NCI-H82 treated with DMSO at 0.1 percent for 48 hours (cell line): ENCODE measurements around the gene CSNK2B.

Experiments used
- DNase-seq: peaks from one replicate; lab custom pipeline; 2025; ENCODE audit not compliant: unreplicated experiment; lab: John Stamatoyannopoulos, UW

Gene CSNK2B

GRCh38 chr6:31665501-31666336, at the start of gene CSNK2B:
Gene CSNK2B, plus strand, starts transcription at chr6:31666080. Its CDS starts 752 bp downstream, at chr6:31666832.
- peak; percentile 99 for DNase-seq

GRCh38 chr6:31617010-31617409, 48.9 kb upstream of the CSNK2B start:
- no peak for DNase-seq

- DNase-seq: peak; percentile 98
Measured at GRCh38 chr6:31619805-31620585, 45.9 kb upstream of the CSNK2B start.

GRCh38 chr6:31620586-31621319, 45.1 kb upstream of the CSNK2B start, which contains the start of gene PRRC2A:
Gene PRRC2A, plus strand, starts transcription at chr6:31620715. Its CDS starts 2,075 bp downstream, at chr6:31622790.
- DNase-seq: peak; percentile 70

- DNase-seq: no peak
Measured at GRCh38 chr6:31621320-31621939, 44.5 kb upstream of the CSNK2B start.

GRCh38 chr6:31621991-31622390, 43.9 kb upstream of the CSNK2B start:
- DNase-seq: no peak

- DNase-seq: no peak
Measured at GRCh38 chr6:31622684-31623091, 43.2 kb upstream of the CSNK2B start.

- DNase-seq: no peak
Measured at GRCh38 chr6:31624070-31624469, 41.8 kb upstream of the CSNK2B start.

- no peak for DNase-seq
Measured at GRCh38 chr6:31626952-31627351, 38.9 kb upstream of the CSNK2B start.

- no peak for DNase-seq
Measured at GRCh38 chr6:31627690-31628287, 38.1 kb upstream of the CSNK2B start.

- DNase-seq: no peak
Measured at GRCh38 chr6:31629014-31629413, 36.9 kb upstream of the CSNK2B start.

GRCh38 chr6:31630177-31630934, 35.5 kb upstream of the CSNK2B start:
- no peak for DNase-seq

- DNase-seq: no peak
Measured at GRCh38 chr6:31631209-31631608, 34.7 kb upstream of the CSNK2B start.

- DNase-seq: no peak
Measured at GRCh38 chr6:31631681-31632278, 34.1 kb upstream of the CSNK2B start.

- DNase-seq: no peak
Measured at GRCh38 chr6:31632279-31632946, 33.5 kb upstream of the CSNK2B start.

- no peak for DNase-seq
Measured at GRCh38 chr6:31633447-31633846, 32.4 kb upstream of the CSNK2B start.

GRCh38 chr6:31634131-31634530, 31.7 kb upstream of the CSNK2B start:
- DNase-seq: no peak

GRCh38 chr6:31634969-31635575, 30.8 kb upstream of the CSNK2B start:
- no peak for DNase-seq
